GM12878 (cell line): Measurements from ENCODE around the gene PAM16. TPM values are rescaled to one million over a fixed set of nuclear protein-coding genes. Genes with fewer than 3 reads are reported as not detected.

Experiments
- CBX5 ChIP-seq: sonication (generic); IDR thresholded peaks from 2 replicates; pipeline ENCODE4 v1.6.1; 2016; ENCODE audit warnings: low read depth, moderate library complexity, mild to moderate bottlenecking, inconsistent platforms
- NFXL1 ChIP-seq: fragments of 450-650 bp; IDR thresholded peaks from 2 replicates; pipeline ENCODE4 v1.6.1; 2017; ENCODE audit warnings: antibody characterized with exemption, mild to moderate bottlenecking, borderline replicate concordance
- POLR2AphosphoS5 ChIP-seq: IDR thresholded peaks from 2 replicates; pipeline ENCODE4 v1.6.1; 2011; ENCODE audit warnings: mild to moderate bottlenecking, low read length, inconsistent platforms
- SMAD5 ChIP-seq: IDR thresholded peaks from 2 replicates; pipeline ENCODE4 v1.6.1; 2016; ENCODE audit warnings: antibody characterized with exemption, low read depth
- SMARCA5 ChIP-seq: fragments of 450-650 bp; IDR thresholded peaks from 2 replicates; pipeline ENCODE4 v1.6.1; 2017; ENCODE audit warnings: mild to moderate bottlenecking
- STAT3 ChIP-seq: IDR thresholded peaks from 2 replicates; pipeline ENCODE4 v1.6.1; 2011; ENCODE audit warnings: low read depth, low read length, improper control_type of control experiment
- TCF7 ChIP-seq: IDR thresholded peaks from 2 replicates; pipeline ENCODE4 v1.6.1; 2014; ENCODE audit warnings: antibody characterized with exemption, borderline replicate concordance
- ZBTB33 ChIP-seq: fragments of 450-650 bp; IDR thresholded peaks from 2 replicates; pipeline ENCODE4 v1.6.1; 2017; ENCODE audit warnings: mild to moderate bottlenecking
- polyA plus RNA-seq, 11 experiments: library from polyadenylated mRNA; depleted of rRNA in 4 of 11; unstranded in 6 of 11; stranded (reverse) in 5 of 11; fragments of >200 nt; fragmentation: Nextera tagmentation in 4 of 11; fragmentation: Illumina TruSeq in 1 of 11; extraction: Ambion mirVana in 4 of 11; extraction: Trizol in 1 of 11; gene quantifications; 1 replicate in 1 of 11; 2 replicates in 10 of 11; pipeline versions ENCODE4 v1.2.1 to v1.2.3, GENCODE V29; 2011 to 2016; ENCODE audit warnings: inconsistent platforms in 2 of 11, missing spikeins in 2 of 11, low read depth in 1 of 11
- total RNA-seq, 4 experiments: library from RNA; depleted of rRNA in 3 of 4; stranded (reverse); fragments of >200 nt in 3 of 4; fragmentation: Illumina TruSeq in 1 of 4; extraction: Trizol in 1 of 4; gene quantifications; 2 replicates each; pipeline versions ENCODE4 v1.2.1 to v1.2.3, GENCODE V29; 2013 to 2021
- TF ChIP-seq, protein P1 (sequence below): fragments of 450-650 bp; IDR thresholded peaks from 2 replicates; pipeline ENCODE4 v1.6.1; 2017; ENCODE audit warnings: antibody characterized with exemption, mild to moderate bottlenecking, moderate library complexity

Gene PAM16
- total and polyA plus RNA-seq, 10 of the 15 experiments (the other 5 are each of a cell fraction or from before 2014, with no cell fraction given), result 18.5 to 94.3 (median 51.5) TPM

DNA sequence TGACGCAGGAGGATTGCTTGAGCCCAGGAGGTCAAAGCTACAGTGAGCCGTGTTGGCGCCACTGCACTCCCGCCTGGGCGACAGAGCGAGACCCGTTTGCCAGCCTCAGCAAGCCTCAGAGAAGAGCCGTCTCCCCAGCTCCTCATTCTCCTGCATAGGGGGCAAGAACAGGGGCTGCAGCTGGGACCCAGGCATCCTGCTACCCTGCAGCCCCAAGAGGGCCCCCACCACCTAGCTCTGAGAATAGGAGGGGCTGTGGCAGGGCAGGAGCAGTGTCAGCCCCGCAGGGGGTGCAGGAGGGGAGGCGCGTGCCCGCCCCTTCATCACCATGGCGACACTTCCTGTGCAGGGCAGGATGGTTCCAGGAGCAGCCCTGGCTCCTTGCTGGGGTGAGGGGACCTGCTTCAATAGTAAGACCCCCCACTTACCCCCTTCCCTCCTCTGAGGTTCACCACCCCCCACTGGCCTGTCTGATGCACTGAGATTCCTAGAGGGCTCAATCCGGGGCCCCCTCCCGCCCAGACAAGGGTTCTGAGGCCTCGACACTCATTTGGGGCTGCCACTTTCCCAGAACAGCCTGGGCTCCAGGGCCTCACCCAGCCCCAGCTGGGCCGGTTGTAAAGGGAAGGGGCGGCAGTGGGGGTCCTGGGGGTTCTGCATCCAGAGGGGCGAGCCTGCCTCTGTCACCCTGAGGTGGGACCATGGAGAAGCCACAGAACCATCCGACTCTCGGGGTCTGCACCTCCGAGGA lies 40.7 kb upstream of the PAM16 start (continued):
- TF ChIP-seq, protein P1, sequence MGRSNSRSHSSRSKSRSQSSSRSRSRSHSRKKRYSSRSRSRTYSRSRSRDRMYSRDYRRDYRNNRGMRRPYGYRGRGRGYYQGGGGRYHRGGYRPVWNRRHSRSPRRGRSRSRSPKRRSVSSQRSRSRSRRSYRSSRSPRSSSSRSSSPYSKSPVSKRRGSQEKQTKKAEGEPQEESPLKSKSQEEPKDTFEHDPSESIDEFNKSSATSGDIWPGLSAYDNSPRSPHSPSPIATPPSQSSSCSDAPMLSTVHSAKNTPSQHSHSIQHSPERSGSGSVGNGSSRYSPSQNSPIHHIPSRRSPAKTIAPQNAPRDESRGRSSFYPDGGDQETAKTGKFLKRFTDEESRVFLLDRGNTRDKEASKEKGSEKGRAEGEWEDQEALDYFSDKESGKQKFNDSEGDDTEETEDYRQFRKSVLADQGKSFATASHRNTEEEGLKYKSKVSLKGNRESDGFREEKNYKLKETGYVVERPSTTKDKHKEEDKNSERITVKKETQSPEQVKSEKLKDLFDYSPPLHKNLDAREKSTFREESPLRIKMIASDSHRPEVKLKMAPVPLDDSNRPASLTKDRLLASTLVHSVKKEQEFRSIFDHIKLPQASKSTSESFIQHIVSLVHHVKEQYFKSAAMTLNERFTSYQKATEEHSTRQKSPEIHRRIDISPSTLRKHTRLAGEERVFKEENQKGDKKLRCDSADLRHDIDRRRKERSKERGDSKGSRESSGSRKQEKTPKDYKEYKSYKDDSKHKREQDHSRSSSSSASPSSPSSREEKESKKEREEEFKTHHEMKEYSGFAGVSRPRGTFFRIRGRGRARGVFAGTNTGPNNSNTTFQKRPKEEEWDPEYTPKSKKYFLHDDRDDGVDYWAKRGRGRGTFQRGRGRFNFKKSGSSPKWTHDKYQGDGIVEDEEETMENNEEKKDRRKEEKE, result no peak
- no peak for TF ChIP-seq NFXL1
- no peak for TF ChIP-seq ZBTB33
- TF ChIP-seq TCF7, result no peak
- TF ChIP-seq SMAD5, result no peak
- TF ChIP-seq CBX5, result no peak
- no peak for TF ChIP-seq SMARCA5
- TF ChIP-seq POLR2AphosphoS5, result no peak
- no peak for TF ChIP-seq STAT3
